RWPE1 (cell line): ENCODE results near the gene PLXNA3.
A peak's percentile ranks its signal among the peaks of the same experiment; 100 is the strongest.

ENCODE experiments used
- CTCF ChIA-PET: fragments of 350-600 bp; sonication (Branson Sonifier 250); formaldehyde crosslinking; extraction: SDS; loops from one replicate; lab custom pipeline; 2021; lab: Yijun Ruan, JAX
- POLR2A ChIA-PET: fragments of 400-600 bp; formaldehyde crosslinking; extraction: SDS; loops from one replicate; lab custom pipeline; 2020; ENCODE audit warnings: antibody characterized with exemption; ENCODE audit not compliant: low non-redundant PET; lab: Yijun Ruan, JAX
- DNase-seq: peaks from one replicate; pipeline ENCODE4 v3.0.0; 2012; ENCODE audit warnings: low spot score
- H3K27ac ChIP-seq: fragments of 450-650 bp; 2 replicates; pipeline ENCODE4 v1.5.1; 2017
- CTCF ChIP-seq: fragments of 450-650 bp; conservative IDR thresholded peaks from 2 replicates; pipeline ENCODE4 v1.5.1; 2017; ENCODE audit warnings: low read depth, mild to moderate bottlenecking

Gene PLXNA3

GRCh38 chrX:154516656-154517100 is 58.6 kb downstream of the PLXNA3 start:
- ChIA-PET CTCF (interaction anchor here (0.5 kb wide), 1 partner anchor 143 kb away, joined by 3 read pairs; no protein-coding TSS in a partner anchor), POLR2A (interaction anchor here (0.7 kb wide), 2 partner anchors 26 to 32 kb away, joined by 3 read pairs; partner anchors contain the start of gene SLC10A3)
- no peak for TF ChIP-seq CTCF
- H3K27ac ChIP-seq: peak overlapping the region; percentile 79
- no peak for DNase-seq

- no peak for TF ChIP-seq CTCF
- peak overlapping the region; percentile 79 for H3K27ac ChIP-seq
- POLR2A ChIA-PET: no interaction called here
- CTCF ChIA-PET: no interaction called here
- no peak for DNase-seq
These were observed 59.2 kb downstream of the PLXNA3 start for GRCh38 chrX:154517101-154517781.

GRCh38 chrX:154519389-154519788 is 61.3 kb downstream of the PLXNA3 start:
- CTCF ChIA-PET: no interaction called here
- no peak overlapping the region for H3K27ac ChIP-seq
- no peak for DNase-seq
- no peak for TF ChIP-seq CTCF
- POLR2A ChIA-PET: no interaction called here

GRCh38 chrX:154525606-154526490 is 67.8 kb downstream of the PLXNA3 start:
- DNase-seq: no peak
- CTCF ChIA-PET: no interaction called here
- TF ChIP-seq CTCF: no peak
- POLR2A ChIA-PET: interaction anchor here (0.9 kb wide), 1 partner anchor 22 kb away, joined by 3 read pairs; the partner anchor contains the start of gene IKBKG
- H3K27ac ChIP-seq: peak overlapping the region; percentile 90

- DNase-seq: peak; percentile 41
- ChIA-PET POLR2A (interaction anchor here (0.6 to 1.3 kb wide), 4 partner anchors 21 to 123 kb away, joined by 3 to 5 read pairs (median 3); partner anchors contain the start of genes IKBKG, SLC10A3 and UBL4A), CTCF (interaction anchor here (0.7 to 1.1 kb wide), 3 partner anchors 14 to 142 kb away, joined by 3 to 4 read pairs (median 3); no protein-coding TSS in a partner anchor)
- peak overlapping the region; percentile 90 for H3K27ac ChIP-seq
- TF ChIP-seq CTCF: peak; percentile 52
These were observed 69.0 kb downstream of the PLXNA3 start for GRCh38 chrX:154526901-154527675.
